ENCODE data around the gene OTUB1. TPM values are rescaled to one million over a fixed set of nuclear protein-coding genes. Genes with fewer than 3 reads are reported as not detected.
A peak's percentile ranks its signal among the peaks of the same experiment; 100 is the strongest.

The OTUB1 gene
- total and polyA plus RNA-seq, 2 donors (not counting 1 experiment from before 2014, with no cell fraction given) = 78.2 to 119 TPM

DNA sequence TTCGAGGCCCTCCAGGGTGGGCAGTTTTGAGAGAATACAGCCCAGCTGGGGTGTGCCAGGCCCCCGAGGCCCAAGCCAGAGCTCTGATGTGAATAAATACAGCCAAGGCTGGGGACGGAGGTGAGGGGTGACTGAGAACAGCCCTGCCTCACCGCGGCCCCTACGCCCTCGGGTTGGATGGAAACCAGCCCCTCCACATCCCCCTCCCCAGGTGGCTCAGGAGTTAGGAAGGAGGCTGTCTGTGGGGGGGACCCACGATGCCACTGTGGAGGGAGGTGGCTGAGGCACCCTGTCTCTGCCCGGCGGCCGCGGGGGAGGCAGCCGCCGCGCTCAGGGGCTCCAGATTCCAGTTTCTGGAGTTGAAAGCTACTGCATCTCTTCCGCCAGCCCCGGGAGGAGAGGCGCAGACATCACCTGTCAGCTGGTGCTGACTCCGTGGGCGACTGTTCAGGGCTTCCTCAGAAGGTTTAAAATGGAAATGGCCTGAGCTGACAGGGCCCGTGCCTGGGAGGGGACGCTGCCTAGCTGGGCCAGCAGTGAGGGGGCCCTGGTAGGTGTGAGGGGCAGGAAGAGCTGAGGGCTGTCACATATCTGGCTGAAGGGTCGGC is 50.9 kb downstream of the OTUB1 start:
- Histone ChIP-seq H3K9ac (ENCODE audit: low read length) (no peak overlapping the region), H3K9me3 (ENCODE audit: control extremely low read depth in 1 of 3, control insufficient read depth in 2 of 3, insufficient read depth in 1 of 3, low read length in 2 of 3) (no peaks in the 10 kb centered on the region), H3K4me3 (ENCODE audit: control extremely low read depth in 1 of 5, extremely low read depth in 1 of 5, insufficient read depth in 1 of 5, low read depth in 2 of 5, low read length in 4 of 5) (no peak overlapping the region), H3K79me2 (ENCODE audit: control insufficient read depth, insufficient read depth, low read length) (no peaks in the 10 kb centered on the region), H2AFZ (ENCODE audit: insufficient read depth, low read depth, low read length, poor library complexity, severe bottlenecking) (no peak overlapping the region), H3K4me1 (ENCODE audit: control insufficient read depth in 2 of 2, insufficient read depth in 2 of 2, low read length in 2 of 2) (peaks cover 5 to 18% of the 10 kb centered on the region in 2 donors), H4K20me1 (ENCODE audit: control insufficient read depth, insufficient read depth, low read length, poor library complexity, severe bottlenecking) (no peaks in the 10 kb centered on the region), H3K36me3 (replicated peaks in 1 of 2; ENCODE audit: control extremely low read depth in 1 of 2, control insufficient read depth in 1 of 2, extremely low read depth in 1 of 2, insufficient read depth in 2 of 2, low read length in 1 of 2) (no peaks in the 10 kb centered on the region), H3K27me3 (replicated peaks in 1 of 4; ENCODE audit: control extremely low read depth in 1 of 4, control insufficient read depth in 3 of 4, insufficient read depth in 4 of 4, low read length in 3 of 4) (peaks cover 0 to 36% (median 12%) of the 10 kb centered on the region in 4 experiments), H3K27ac (ENCODE audit: low read length in 2 of 2) (no peak overlapping the region), H3K4me2 (replicated peaks; ENCODE audit: low read depth, low read length, poor library complexity, severe bottlenecking) (peak overlapping the region; percentile 57)
- ChIA-PET POLR2A (no interaction called here), CTCF (no interaction called here)
- Mint-ChIP-seq H3K9me3 (ENCODE audit: insufficient read depth) (no peaks in the 10 kb centered on the region), H3K27ac (no peak overlapping the region), H3K4me3 (peak overlapping the region; percentile 34), H3K27me3 (peaks cover 37% of the 10 kb centered on the region), H3K4me1 (peaks cover 6% of the 10 kb centered on the region)
- TF ChIP-seq EZH2 (IDR thresholded peaks at IDR 0.05; ENCODE audit: borderline replicate concordance, insufficient read depth, low read depth, low read length, poor library complexity, severe bottlenecking) = no peak
- TF ChIP-seq, protein P1, sequence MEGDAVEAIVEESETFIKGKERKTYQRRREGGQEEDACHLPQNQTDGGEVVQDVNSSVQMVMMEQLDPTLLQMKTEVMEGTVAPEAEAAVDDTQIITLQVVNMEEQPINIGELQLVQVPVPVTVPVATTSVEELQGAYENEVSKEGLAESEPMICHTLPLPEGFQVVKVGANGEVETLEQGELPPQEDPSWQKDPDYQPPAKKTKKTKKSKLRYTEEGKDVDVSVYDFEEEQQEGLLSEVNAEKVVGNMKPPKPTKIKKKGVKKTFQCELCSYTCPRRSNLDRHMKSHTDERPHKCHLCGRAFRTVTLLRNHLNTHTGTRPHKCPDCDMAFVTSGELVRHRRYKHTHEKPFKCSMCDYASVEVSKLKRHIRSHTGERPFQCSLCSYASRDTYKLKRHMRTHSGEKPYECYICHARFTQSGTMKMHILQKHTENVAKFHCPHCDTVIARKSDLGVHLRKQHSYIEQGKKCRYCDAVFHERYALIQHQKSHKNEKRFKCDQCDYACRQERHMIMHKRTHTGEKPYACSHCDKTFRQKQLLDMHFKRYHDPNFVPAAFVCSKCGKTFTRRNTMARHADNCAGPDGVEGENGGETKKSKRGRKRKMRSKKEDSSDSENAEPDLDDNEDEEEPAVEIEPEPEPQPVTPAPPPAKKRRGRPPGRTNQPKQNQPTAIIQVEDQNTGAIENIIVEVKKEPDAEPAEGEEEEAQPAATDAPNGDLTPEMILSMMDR (IDR thresholded peaks at IDR 0.05) = no peak
- ATAC-seq (ENCODE audit: low read depth) (no peak), DNase-seq (no peak)
- intact Hi-C loops (cut with micrococcal nuclease) = no loop called here
- WGBS (ENCODE audit: insufficient coverage) = 36% methylated on average over 16 of the region's 23 CpGs

DNA sequence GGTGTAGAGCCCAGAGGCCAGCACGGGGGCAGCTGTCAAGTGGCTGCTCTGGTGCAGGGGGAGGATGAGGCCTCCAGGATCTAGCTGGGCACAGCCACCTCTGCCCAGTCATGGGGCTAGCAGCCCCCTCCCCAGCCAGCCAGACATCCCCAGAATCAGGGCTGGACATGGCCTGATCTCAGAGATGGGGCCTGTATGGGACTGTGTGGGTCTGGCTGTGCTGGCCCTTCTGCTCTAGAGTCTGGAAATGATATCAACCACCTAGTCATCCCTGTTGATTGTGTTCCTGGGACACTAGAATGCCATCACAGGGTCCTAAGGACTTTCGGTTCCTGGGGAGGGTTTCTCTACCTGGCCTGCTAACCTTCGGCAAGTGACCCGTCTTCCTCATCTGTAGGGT is 52.3 kb downstream of the OTUB1 start:
- Mint-ChIP-seq H3K4me1 (peaks cover 6% of the 10 kb centered on the region), H3K9me3 (ENCODE audit: insufficient read depth) (no peaks in the 10 kb centered on the region), H3K27ac (no peak overlapping the region), H3K27me3 (peaks cover 30% of the 10 kb centered on the region), H3K4me3 (no peak overlapping the region)
- Histone ChIP-seq H3K4me3 (ENCODE audit: control extremely low read depth in 1 of 5, extremely low read depth in 1 of 5, insufficient read depth in 1 of 5, low read depth in 2 of 5, low read length in 4 of 5) (no peak overlapping the region), H4K20me1 (ENCODE audit: control insufficient read depth, insufficient read depth, low read length, poor library complexity, severe bottlenecking) (no peaks in the 10 kb centered on the region), H3K4me1 (ENCODE audit: control insufficient read depth in 2 of 2, insufficient read depth in 2 of 2, low read length in 2 of 2) (peaks cover 5 to 18% of the 10 kb centered on the region in 2 donors), H3K27ac (ENCODE audit: low read length in 2 of 2) (no peak overlapping the region), H2AFZ (ENCODE audit: insufficient read depth, low read depth, low read length, poor library complexity, severe bottlenecking) (no peak overlapping the region), H3K9ac (ENCODE audit: low read length) (no peak overlapping the region), H3K4me2 (replicated peaks; ENCODE audit: low read depth, low read length, poor library complexity, severe bottlenecking) (no peak overlapping the region), H3K9me3 (ENCODE audit: control extremely low read depth in 1 of 3, control insufficient read depth in 2 of 3, insufficient read depth in 1 of 3, low read length in 2 of 3) (no peaks in the 10 kb centered on the region), H3K27me3 (replicated peaks in 1 of 4; ENCODE audit: control extremely low read depth in 1 of 4, control insufficient read depth in 3 of 4, insufficient read depth in 4 of 4, low read length in 3 of 4) (peaks cover 0 to 36% (median 12%) of the 10 kb centered on the region in 4 experiments), H3K36me3 (replicated peaks in 1 of 2; ENCODE audit: control extremely low read depth in 1 of 2, control insufficient read depth in 1 of 2, extremely low read depth in 1 of 2, insufficient read depth in 2 of 2, low read length in 1 of 2) (no peaks in the 10 kb centered on the region), H3K79me2 (ENCODE audit: control insufficient read depth, insufficient read depth, low read length) (no peaks in the 10 kb centered on the region)
- no peak for DNase-seq
- intact Hi-C loops (cut with micrococcal nuclease) = no loop called here
- TF ChIP-seq EZH2 (IDR thresholded peaks at IDR 0.05; ENCODE audit: borderline replicate concordance, insufficient read depth, low read depth, low read length, poor library complexity, severe bottlenecking) = no peak
- TF ChIP-seq, protein P1 (IDR thresholded peaks at IDR 0.05) = no peak
- ATAC-seq (ENCODE audit: low read depth) = no peak
- WGBS (ENCODE audit: insufficient coverage) = 94% methylated on average over 4 of the region's 4 CpGs
- ChIA-PET CTCF (no interaction called here), POLR2A (no interaction called here)
